ENCODE measurements around the gene AGAP1. TPM values are rescaled to one million over a fixed set of nuclear protein-coding genes. Genes with fewer than 3 reads are reported as not detected.
A peak's percentile ranks its signal among the peaks of the same experiment; 100 is the strongest.

The AGAP1 gene
- total RNA-seq, 1 donor from 2014 or later, result 44.0 TPM

- Mint-ChIP-seq H3K27me3 (ENCODE audit: low read depth) (peaks cover 1% of the 10 kb centered on the region), H3K4me3 (no peak overlapping the region)
Observed at GRCh38 chr2:235639885-235640284, 146.0 kb downstream of the AGAP1 start.

GRCh38 chr2:235640377-235640776 lies 146.5 kb downstream of the AGAP1 start:
- DNase-seq (ENCODE audit: low spot score in 2 of 2, unreplicated experiment in 2 of 2), result no peak
- Mint-ChIP-seq H3K4me3 (no peak overlapping the region), H3K4me1 (peaks cover 51% of the 10 kb centered on the region), H3K27ac (peak overlapping the region; percentile 57), H3K27me3 (ENCODE audit: low read depth) (peaks cover 1% of the 10 kb centered on the region), H3K36me3 (no peaks in the 10 kb centered on the region), H3K9me3 (no peaks in the 10 kb centered on the region)
- no peak for TF ChIP-seq CTCF (IDR thresholded peaks at IDR 0.05; ENCODE audit: unreplicated experiment)

More at GRCh38 chr2:235639885-235640284, 146.0 kb downstream of the AGAP1 start:
- no peak for DNase-seq (ENCODE audit: low spot score in 2 of 2, unreplicated experiment in 2 of 2)
- no peaks in the 10 kb centered on the region for H3K36me3 Mint-ChIP-seq
- peaks cover 51% of the 10 kb centered on the region for H3K4me1 Mint-ChIP-seq
- H3K27ac Mint-ChIP-seq, result peak overlapping the region; percentile 54
- no peaks in the 10 kb centered on the region for H3K9me3 Mint-ChIP-seq
- no peak for TF ChIP-seq CTCF (IDR thresholded peaks at IDR 0.05; ENCODE audit: unreplicated experiment)

GRCh38 chr2:235640926-235641723 lies 147.3 kb downstream of the AGAP1 start:
- Mint-ChIP-seq H3K27me3 (ENCODE audit: low read depth) (peaks cover 1% of the 10 kb centered on the region), H3K9me3 (no peaks in the 10 kb centered on the region), H3K4me3 (no peak overlapping the region), H3K4me1 (peaks cover 51% of the 10 kb centered on the region), H3K36me3 (no peaks in the 10 kb centered on the region), H3K27ac (peak overlapping the region; percentile 57)
- TF ChIP-seq CTCF (IDR thresholded peaks at IDR 0.05; ENCODE audit: unreplicated experiment), result no peak
- DNase-seq (ENCODE audit: low spot score in 2 of 2, unreplicated experiment in 2 of 2), result no peak

- H3K36me3 Mint-ChIP-seq, result no peaks in the 10 kb centered on the region
- H3K27me3 Mint-ChIP-seq (ENCODE audit: low read depth), result peaks cover 1% of the 10 kb centered on the region
- H3K4me3 Mint-ChIP-seq, result no peak overlapping the region
- TF ChIP-seq CTCF (IDR thresholded peaks at IDR 0.05; ENCODE audit: unreplicated experiment), result no peak
- no peak for DNase-seq (ENCODE audit: low spot score in 2 of 2, unreplicated experiment in 2 of 2)
- peaks cover 51% of the 10 kb centered on the region for H3K4me1 Mint-ChIP-seq
- H3K9me3 Mint-ChIP-seq, result no peaks in the 10 kb centered on the region
- H3K27ac Mint-ChIP-seq, result no peak overlapping the region
Observed at GRCh38 chr2:235641956-235642355, 148.1 kb downstream of the AGAP1 start.

- Mint-ChIP-seq H3K4me3 (no peak overlapping the region), H3K4me1 (peaks cover 51% of the 10 kb centered on the region), H3K9me3 (no peaks in the 10 kb centered on the region), H3K27ac (peak overlapping the region; percentile 22), H3K27me3 (ENCODE audit: low read depth) (peaks cover 1% of the 10 kb centered on the region), H3K36me3 (no peaks in the 10 kb centered on the region)
- no peak for TF ChIP-seq CTCF (IDR thresholded peaks at IDR 0.05; ENCODE audit: unreplicated experiment)
- DNase-seq (ENCODE audit: low spot score in 2 of 2, unreplicated experiment in 2 of 2), result no peak
Observed at GRCh38 chr2:235642446-235643098, 148.7 kb downstream of the AGAP1 start.

Measured in mesothelial cell of epicardium (in vitro differentiated cells).